GM23248 (cell line): ENCODE data around the gene COL27A1. TPM values are rescaled to one million over a fixed set of nuclear protein-coding genes. Genes with fewer than 3 reads are reported as not detected.

Experiments
- DNase-seq: peaks from one replicate; pipeline ENCODE4 v3.0.0-alpha.2; 2015
- H2AFZ ChIP-seq: fragments of 200-600 bp; sonication (generic); 2 replicates; pipeline ENCODE4 v1.6.1; 2016; ENCODE audit warnings: antibody characterized with exemption
- H3F3A ChIP-seq: fragments of 200-600 bp; sonication (generic); 2 replicates; pipeline ENCODE4 v1.6.1; 2016; ENCODE audit warnings: mild to moderate bottlenecking, antibody characterized with exemption, mixed run types; ENCODE audit not compliant: insufficient read depth
- H3K27ac ChIP-seq: fragments of 200-600 bp; sonication (generic); 2 replicates; pipeline ENCODE4 v1.5.1; 2016; ENCODE audit warnings: mild to moderate bottlenecking
- H3K27me3 ChIP-seq: fragments of 200-600 bp; sonication (generic); replicated peaks from 2 replicates; pipeline ENCODE4 v1.6.1; 2016; ENCODE audit warnings: mild to moderate bottlenecking; ENCODE audit not compliant: insufficient read depth
- H3K36me3 ChIP-seq: fragments of 200-600 bp; sonication (generic); 2 replicates; pipeline ENCODE4 v1.6.1; 2016; ENCODE audit warnings: low read depth, mild to moderate bottlenecking
- H3K4me1 ChIP-seq: fragments of 200-600 bp; sonication (generic); 2 replicates; pipeline ENCODE4 v1.6.1; 2016; ENCODE audit warnings: mild to moderate bottlenecking; ENCODE audit not compliant: insufficient read depth
- H3K4me2 ChIP-seq: fragments of 200-600 bp; sonication (generic); one replicate; pipeline ENCODE4 v1.6.1; 2016; ENCODE audit warnings: mild to moderate bottlenecking; ENCODE audit not compliant: unreplicated experiment
- H3K4me3 ChIP-seq: fragments of 200-600 bp; sonication (generic); 2 replicates; pipeline ENCODE4 v1.5.1; 2016; ENCODE audit warnings: mild to moderate bottlenecking
- H3K79me2 ChIP-seq: fragments of 200-600 bp; sonication (generic); 2 replicates; pipeline ENCODE4 v1.6.1; 2016; ENCODE audit warnings: mild to moderate bottlenecking; ENCODE audit not compliant: insufficient read depth
- H3K9ac ChIP-seq: fragments of 200-600 bp; sonication (generic); 2 replicates; pipeline ENCODE4 v1.6.1; 2016; ENCODE audit warnings: mild to moderate bottlenecking
- H3K9me2 ChIP-seq: fragments of 200-600 bp; sonication (generic); 2 replicates; pipeline ENCODE4 v1.6.1; 2016; ENCODE audit warnings: mixed run types, mild to moderate bottlenecking, moderate library complexity; ENCODE audit not compliant: insufficient read depth
- H3K9me3 ChIP-seq: fragments of 200-600 bp; sonication (generic); one replicate; pipeline ENCODE4 v1.6.1; 2017; ENCODE audit warnings: low read depth
- H4K20me1 ChIP-seq: fragments of 200-600 bp; sonication (generic); 2 replicates; pipeline ENCODE4 v1.6.0; 2016; ENCODE audit not compliant: insufficient read depth
- EZH2 ChIP-seq: fragments of 200-600 bp; sonication (generic); IDR thresholded peaks from 2 replicates; pipeline ENCODE4 v1.6.1; 2018; ENCODE audit warnings: antibody characterized with exemption, mild to moderate bottlenecking; ENCODE audit not compliant: insufficient read depth, poor library complexity, severe bottlenecking
- EZH2phosphoT487 ChIP-seq: fragments of 200-600 bp; sonication (generic); IDR thresholded peaks from 2 replicates; pipeline ENCODE4 v1.6.1; 2018; ENCODE audit warnings: antibody characterized with exemption, moderate library complexity, mild to moderate bottlenecking, low read depth; ENCODE audit not compliant: insufficient read depth
- WGBS, 2 experiments: methylation state at CpG; one replicate each; pipeline ENCODE4 v1.1.6; 2015 to 2017; ENCODE audit warnings: low lambda C conversion rate in 2 of 2, low coverage in 1 of 2; ENCODE audit errors: missing lambda C conversion rate in 2 of 2; 5-methylcytosine and 5-hydroxymethylcytosine counted together
- in situ Hi-C: fragments of 300-500 bp; cut with MboI; formaldehyde crosslinking; loops from 2 replicates; pipeline ENCODE4 v1.15.0; 2020
- polyA plus RNA-seq: library from polyadenylated mRNA; unstranded; fragments of >200 nt; fragmentation: Nextera tagmentation; extraction: Ambion mirVana; gene quantifications from 2 replicates; pipeline ENCODE4 v1.2.1, GENCODE V29; 2016
- total RNA-seq: library from RNA; depleted of rRNA; stranded (reverse); fragments of >200 nt; shearing (Covaris generic); gene quantifications from 2 replicates; pipeline ENCODE4 v1.2.3, GENCODE V29; 2014

Gene COL27A1
- total and polyA plus RNA-seq, 2 experiments from 2014 or later = 1.6 to 2.3 TPM

DNA sequence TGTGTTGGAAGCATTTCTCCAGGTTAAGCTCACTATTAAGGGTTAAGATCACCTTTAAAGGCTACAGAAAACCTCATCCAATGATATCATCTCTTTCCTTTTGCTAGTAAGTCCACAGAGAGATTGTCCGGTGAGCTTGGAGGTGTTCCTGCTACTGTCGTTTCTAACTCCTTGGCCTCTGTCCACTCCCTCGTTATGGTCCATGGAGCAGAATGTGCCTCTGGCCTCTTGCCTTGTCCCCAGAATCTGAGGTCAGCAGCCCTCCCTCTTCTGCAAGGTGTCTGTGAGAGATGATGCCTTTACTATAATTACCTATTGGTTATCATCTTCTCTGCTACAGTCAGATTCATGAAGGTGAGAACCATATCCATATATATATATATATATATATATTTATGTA, 189.4 kb downstream of the COL27A1 start:
- H3K27ac ChIP-seq = no peak overlapping the region
- 63 to 78% methylated on average over 3 of the region's 3 CpGs for WGBS, 2 experiments

GRCh38 chr9:114345493-114346065, 190.2 kb downstream of the COL27A1 start:
- no peak for DNase-seq
- WGBS, 2 experiments = 90 to 93% methylated on average over 7 of the region's 7 CpGs
- Histone ChIP-seq H3K4me3 (no peak overlapping the region), H4K20me1 (no peaks in the 10 kb centered on the region), H3K36me3 (peaks cover 23% of the 10 kb centered on the region; the same call in 1 of the 2 replicates), H3K4me1 (peaks cover 15% of the 10 kb centered on the region), H3K27me3 (no peaks in the 10 kb centered on the region), H3K9me2 (no peaks in the 10 kb centered on the region), H3K9me3 (no peaks in the 10 kb centered on the region), H3K79me2 (no peaks in the 10 kb centered on the region), H3K4me2 (no peak overlapping the region), H3K9ac (no peak overlapping the region), H3F3A (peaks cover 18% of the 10 kb centered on the region), H3K27ac (no peak overlapping the region), H2AFZ (no peak overlapping the region)
- in situ Hi-C loops = no loop called here
- no peak for TF ChIP-seq EZH2phosphoT487
- no peak for TF ChIP-seq EZH2

More for the DNA sequence above, 189.4 kb downstream of the COL27A1 start:
- H3F3A ChIP-seq = peaks cover 13% of the 10 kb centered on the region
- peaks cover 13% of the 10 kb centered on the region for H3K4me1 ChIP-seq
- H3K9me3 ChIP-seq = no peaks in the 10 kb centered on the region
- H4K20me1 ChIP-seq = no peaks in the 10 kb centered on the region
- H3K9ac ChIP-seq = no peak overlapping the region
- no peaks in the 10 kb centered on the region for H3K9me2 ChIP-seq
- no peak overlapping the region for H2AFZ ChIP-seq
- H3K79me2 ChIP-seq = no peaks in the 10 kb centered on the region
- H3K4me3 ChIP-seq = no peak overlapping the region
- H3K36me3 ChIP-seq = peaks cover 23% of the 10 kb centered on the region; the same call in 1 of the 2 replicates
- no peaks in the 10 kb centered on the region for H3K27me3 ChIP-seq
- DNase-seq = no peak
- TF ChIP-seq EZH2 (no peak), EZH2phosphoT487 (no peak)
- no peak overlapping the region for H3K4me2 ChIP-seq
- in situ Hi-C loops = no loop called here

DNA sequence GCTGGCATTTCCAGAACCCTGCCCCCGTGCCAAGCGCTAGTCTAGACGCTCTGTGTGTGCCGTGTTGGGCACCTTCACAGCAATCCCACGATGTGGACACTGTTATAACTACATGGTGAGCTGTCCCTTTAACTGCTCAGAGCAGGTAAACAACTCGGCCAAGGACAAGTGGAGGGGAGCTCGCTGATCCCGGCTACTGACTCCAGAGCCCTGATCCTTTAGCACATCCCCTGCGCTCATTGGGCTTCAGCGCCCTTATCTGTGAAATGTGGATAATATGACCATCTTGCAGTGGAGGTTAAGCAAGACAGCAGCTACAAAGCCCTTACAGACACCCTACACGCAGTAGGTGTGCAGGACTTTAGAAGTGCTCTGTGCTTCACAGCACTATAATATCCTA, 190.8 kb downstream of the COL27A1 start:
- no peaks in the 10 kb centered on the region for H3K9me3 ChIP-seq
- no peak overlapping the region for H3K4me3 ChIP-seq
- peaks cover 18% of the 10 kb centered on the region for H3F3A ChIP-seq
- no peak overlapping the region for H3K27ac ChIP-seq
- DNase-seq = no peak
- H3K4me2 ChIP-seq = no peak overlapping the region
- H3K9ac ChIP-seq = no peak overlapping the region
- no peak for TF ChIP-seq EZH2phosphoT487
- TF ChIP-seq EZH2 = no peak
- no peaks in the 10 kb centered on the region for H3K27me3 ChIP-seq
- H3K4me1 ChIP-seq = peaks cover 15% of the 10 kb centered on the region
- in situ Hi-C loops = no loop called here
- no peaks in the 10 kb centered on the region for H3K9me2 ChIP-seq
- no peaks in the 10 kb centered on the region for H4K20me1 ChIP-seq
- H3K79me2 ChIP-seq = no peaks in the 10 kb centered on the region
- peaks cover 23% of the 10 kb centered on the region; the same call in 1 of the 2 replicates for H3K36me3 ChIP-seq
- no peak overlapping the region for H2AFZ ChIP-seq
- 86 to 91% methylated on average over 10 to 11 of the region's 11 CpGs for WGBS, 2 experiments

GRCh38 chr9:114347675-114348074, 192.3 kb downstream of the COL27A1 start:
- H3K36me3 ChIP-seq = peaks cover 23% of the 10 kb centered on the region; the same call in 1 of the 2 replicates
- no peak for DNase-seq
- H3K9me3 ChIP-seq = no peaks in the 10 kb centered on the region
- peaks cover 15% of the 10 kb centered on the region for H3K4me1 ChIP-seq
- no peaks in the 10 kb centered on the region for H3K79me2 ChIP-seq
- no peak overlapping the region for H3K9ac ChIP-seq
- H3K9me2 ChIP-seq = no peaks in the 10 kb centered on the region
- no peak for TF ChIP-seq EZH2
- TF ChIP-seq EZH2phosphoT487 = no peak
- no peak overlapping the region for H3K4me3 ChIP-seq
- in situ Hi-C loops = no loop called here
- H3K27ac ChIP-seq = no peak overlapping the region
- H3K4me2 ChIP-seq = no peak overlapping the region
- H3K27me3 ChIP-seq = no peaks in the 10 kb centered on the region
- H4K20me1 ChIP-seq = no peaks in the 10 kb centered on the region
- peaks cover 18% of the 10 kb centered on the region for H3F3A ChIP-seq
- H2AFZ ChIP-seq = no peak overlapping the region
- 88 to 91% methylated on average over 15 of the region's 15 CpGs for WGBS, 2 experiments
